Activated T-cell treated with anti-CD3 and anti-CD28 coated beads for 1 hour (primary cell): ENCODE results near the gene AMBP.

Experiments used
- DNase-seq: peaks from one replicate; pipeline ENCODE4 v3.0.0-alpha.2; 2020; ENCODE audit warnings: low read depth

The AMBP gene

DNA sequence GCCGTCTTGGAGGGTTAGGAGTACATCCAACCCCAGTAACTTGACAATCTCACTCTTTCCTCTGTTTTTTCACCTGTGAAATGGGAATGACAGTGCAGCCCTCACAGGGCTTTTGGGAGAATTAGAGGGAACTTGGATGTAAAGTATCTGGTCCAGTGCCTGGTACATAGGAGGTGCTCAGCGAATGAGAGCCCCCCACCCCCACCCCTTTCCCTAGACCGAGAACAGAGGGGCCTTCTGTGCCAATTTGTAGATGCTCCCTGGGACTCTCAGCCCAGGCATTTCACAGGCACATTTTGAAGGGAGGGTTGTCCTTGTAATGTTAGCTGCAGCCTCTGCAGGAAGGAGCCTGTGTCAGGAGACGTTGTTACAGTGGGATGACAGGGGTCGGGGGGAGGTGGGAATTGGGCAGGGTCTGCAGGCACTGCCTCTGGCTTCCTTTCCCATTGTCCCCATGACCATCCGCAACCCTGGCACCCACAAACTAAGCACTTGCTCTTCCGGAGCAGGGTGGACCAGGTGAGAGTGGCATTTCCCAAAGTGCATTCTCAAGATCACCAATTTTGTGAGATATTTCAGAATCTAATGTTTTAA lies 47.0 kb downstream of the AMBP start:
- DNase-seq: no peak

GRCh38 chr9:114030364-114030763 lies 47.7 kb downstream of the AMBP start:
- no peak for DNase-seq

GRCh38 chr9:114029311-114030170 lies 48.6 kb downstream of the AMBP start:
- no peak for DNase-seq

DNA sequence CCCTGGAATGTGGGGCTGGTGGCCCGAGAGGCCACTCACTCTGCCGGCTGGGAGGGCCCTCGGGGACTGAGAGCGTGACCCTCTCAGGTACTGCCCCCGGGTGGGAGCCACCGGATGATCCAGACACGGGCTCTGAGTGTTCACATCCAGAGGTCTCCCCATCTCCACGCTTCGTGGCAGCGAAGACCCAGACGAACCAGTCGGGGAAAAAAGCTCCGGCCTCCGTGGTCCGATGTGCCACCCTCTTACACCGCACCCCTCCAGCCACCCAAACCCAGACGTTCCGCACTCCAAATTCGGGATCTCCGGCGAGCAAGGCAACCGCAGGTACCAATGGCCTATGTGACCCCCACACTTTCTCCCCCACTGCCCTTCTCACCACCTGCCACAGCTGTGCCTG lies 49.5 kb downstream of the AMBP start:
- no peak for DNase-seq

- DNase-seq: no peak
Observed at GRCh38 chr9:114027863-114028465, 50.1 kb downstream of the AMBP start.

DNA sequence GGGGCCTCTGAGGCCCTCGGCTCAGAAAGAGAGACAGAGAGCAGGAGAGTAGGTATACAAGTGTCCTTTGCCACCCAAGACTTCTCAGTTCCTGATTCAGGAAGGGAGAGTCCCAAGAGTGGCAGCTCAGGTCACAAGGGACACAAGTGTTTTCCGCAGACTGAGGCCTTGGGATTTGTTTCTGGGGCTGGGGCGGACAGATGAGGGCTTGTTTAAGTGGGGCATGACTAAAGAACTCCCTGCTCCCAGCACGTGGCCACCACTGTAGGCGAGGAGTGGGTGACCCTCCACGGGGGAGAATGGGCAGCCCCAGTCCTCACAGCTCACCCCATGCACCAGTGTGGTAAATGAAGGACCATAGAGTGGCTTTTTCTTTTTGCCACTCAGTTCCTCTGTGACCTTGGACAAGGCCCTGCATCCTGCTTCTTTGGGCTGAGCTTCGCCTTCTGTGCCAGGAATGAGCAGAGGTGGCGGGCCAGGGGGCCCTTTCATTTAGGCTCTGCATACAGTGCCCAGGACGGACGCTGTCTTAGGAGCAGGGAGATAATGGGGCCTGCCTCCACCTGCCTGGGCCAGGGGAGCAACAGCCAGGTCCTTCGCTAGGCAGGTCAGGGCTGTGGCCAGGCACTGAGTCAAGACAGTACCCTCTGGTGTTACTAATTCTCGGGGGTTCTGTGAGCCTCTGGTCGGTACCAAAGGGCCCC lies 50.8 kb downstream of the AMBP start:
- DNase-seq: no peak

DNA sequence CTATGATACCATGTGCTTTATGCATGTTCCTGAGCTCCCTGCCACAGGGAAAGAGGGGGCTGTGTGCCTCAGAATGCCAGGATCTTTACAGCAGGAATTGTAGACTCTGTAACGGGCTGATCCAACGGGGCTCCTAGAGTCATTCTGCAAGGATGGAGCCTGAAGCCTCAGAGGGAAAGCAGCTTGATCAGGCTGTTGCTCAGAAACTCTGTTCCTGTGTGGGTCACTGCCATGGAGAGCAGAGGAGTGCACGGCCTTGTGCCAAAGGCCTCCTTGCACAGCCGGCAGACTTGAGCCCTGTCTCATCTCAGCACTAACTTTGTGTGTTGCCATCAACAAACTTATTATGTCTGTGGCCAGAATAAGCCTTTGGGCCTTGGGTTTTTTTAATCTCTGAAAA lies 51.8 kb downstream of the AMBP start:
- no peak for DNase-seq

DNA sequence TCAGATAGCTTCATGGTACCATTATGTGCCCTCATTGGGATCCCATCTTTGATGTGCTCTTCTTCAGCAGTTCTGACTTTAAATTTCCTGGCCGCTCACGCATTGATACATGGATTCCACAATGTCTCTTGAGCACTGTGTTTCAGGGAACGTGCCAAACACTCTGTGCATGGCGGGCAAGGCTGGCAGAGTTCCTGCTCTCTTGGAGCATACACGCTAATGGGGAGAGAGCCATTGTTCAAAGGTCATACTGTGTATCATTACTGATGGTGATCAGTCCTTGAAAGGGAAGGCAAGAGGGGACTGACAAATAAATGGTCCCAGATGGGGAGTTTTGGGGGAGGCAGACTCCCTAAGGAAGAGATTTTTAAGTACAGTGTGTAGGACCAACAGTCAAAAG lies 52.3 kb downstream of the AMBP start:
- no peak for DNase-seq

DNA sequence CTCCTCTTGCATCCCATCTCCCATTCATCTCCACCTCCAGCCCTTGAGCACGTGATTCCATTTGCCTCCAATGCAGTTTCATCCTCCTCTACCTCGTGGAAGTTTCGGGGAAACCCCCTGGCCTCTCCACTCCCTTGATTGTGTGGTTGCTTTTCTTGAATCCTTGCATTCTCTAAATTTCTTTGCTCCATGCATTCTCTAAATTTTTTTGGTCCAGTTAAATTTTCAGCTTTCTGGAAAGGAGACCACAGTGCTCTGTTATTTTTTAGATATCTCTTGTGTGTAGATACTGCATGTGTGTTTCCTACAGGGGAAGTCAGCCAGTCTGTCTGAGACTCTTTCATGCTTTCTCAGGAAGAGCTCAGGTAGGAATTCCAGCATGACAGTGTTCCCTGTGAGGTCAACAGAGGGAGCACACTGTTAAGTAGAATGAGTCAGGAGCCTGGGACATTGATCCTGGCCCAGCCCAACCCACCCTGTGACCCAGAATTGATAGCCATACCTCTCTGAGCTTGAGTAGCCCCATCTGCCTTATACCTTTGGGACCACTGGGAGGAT lies 52.8 kb downstream of the AMBP start:
- no peak for DNase-seq

- DNase-seq: no peak
Observed at GRCh38 chr9:114023961-114024360, 54.1 kb downstream of the AMBP start.

DNA sequence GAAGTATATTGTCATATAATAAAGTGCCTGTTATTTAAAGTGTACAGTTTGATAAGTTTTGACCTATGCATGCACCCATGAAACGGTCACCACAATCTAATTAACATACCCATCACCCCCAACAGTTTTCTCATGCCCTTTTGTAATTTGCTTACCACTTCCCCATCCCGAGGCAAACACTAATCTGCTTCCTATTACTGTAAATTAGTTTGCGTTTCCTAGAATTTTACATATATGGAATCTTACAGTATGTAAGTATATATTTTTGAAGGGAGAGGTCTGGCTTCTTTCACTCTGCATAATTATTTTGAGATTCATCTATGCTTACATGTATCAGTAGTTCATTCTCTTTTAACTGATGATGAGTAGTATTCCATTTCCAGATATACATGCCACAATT lies 56.5 kb downstream of the AMBP start:
- no peak for DNase-seq

DNA sequence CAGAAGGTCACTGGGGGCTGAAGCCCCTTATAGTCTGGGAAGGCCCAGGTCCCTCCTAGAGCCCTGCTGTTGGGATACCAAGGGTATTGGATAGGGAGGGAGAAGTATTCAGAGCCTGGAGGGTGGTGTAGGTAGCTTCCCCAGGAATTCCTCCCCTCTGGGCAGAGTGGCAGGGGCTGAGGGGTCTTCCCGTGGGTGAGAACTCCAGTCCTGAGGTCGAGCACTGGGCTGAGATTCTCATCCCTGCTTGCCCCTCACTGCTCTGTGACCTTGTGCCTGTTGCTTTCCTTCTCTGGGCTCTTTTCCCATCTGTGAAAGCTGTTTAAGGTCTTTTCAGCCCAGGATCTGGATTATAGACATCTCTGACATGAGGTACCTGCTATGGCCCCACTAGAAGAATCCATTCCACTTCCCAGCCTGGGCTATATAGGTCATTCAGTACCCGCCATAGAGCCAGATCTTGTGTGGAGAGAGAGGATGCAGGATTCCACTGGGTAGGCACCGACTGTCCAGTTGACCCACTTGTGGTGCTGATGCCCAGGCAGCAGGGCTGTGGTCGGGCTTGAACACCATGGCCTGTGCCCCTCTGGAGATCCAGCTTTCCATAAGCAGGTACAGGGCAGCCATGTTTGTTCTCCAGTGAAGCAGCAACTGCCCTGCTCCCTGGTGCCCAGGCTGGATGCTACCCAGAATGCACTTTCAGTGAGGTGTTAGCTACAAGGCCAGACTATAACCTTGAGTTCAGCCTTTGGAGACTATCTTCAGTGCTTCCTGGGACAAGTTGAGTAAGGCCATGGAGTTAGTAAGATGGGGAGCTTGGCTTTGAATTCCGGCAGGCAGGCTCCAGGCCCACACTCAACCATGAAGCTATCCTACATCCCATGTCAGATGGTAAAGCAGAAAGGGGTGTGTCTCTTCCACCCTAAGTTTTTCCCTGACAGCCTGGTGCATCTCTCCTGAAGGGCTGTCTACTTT lies 60.1 kb downstream of the AMBP start:
- DNase-seq: no peak

DNA sequence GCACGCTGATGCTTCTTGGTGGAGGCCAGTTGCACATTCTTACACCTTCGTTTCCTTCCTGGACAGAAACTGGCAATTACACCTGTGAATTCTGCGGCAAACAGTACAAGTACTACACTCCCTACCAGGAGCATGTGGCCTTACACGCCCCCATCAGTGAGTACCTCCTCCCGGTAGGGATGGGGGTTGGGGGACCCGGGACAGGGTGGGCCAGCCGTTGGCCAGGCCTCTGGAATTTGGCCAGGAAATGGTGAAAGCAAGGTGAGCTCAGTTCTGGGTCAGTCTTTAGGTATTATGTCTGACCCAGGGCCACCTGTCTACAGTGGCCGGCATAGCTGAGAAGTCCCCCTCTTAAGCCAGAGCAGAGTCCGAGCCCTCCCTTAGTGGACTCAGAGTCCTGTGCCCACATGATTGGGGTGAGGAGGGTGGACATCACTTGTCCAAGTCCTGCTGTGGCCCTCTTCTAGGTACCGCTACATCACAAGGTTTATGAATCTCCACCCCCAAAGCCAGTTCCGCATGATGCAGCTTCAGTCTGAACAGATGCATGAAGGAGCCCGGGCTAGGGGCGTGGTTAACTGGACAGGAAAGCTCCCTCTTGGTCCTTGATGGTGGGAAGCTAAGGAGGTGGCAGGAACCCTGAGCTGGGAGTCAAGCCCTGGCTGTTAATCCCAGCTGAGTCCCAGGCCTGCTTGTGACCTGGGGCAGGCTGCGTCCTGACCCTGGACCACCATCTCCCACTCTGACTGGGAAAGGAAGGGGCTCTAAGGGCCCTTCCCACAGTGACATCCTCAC lies 61.3 kb downstream of the AMBP start:
- DNase-seq: no peak

GRCh38 chr9:114016101-114016500 lies 62.0 kb downstream of the AMBP start:
- no peak for DNase-seq

- DNase-seq: no peak
Observed at GRCh38 chr9:114015607-114016006, 62.5 kb downstream of the AMBP start.

GRCh38 chr9:114014044-114014443 lies 64.1 kb downstream of the AMBP start:
- no peak for DNase-seq

GRCh38 chr9:114012126-114012525 lies 66.0 kb downstream of the AMBP start:
- no peak for DNase-seq

- no peak for DNase-seq
Observed at GRCh38 chr9:114011313-114011712, 66.8 kb downstream of the AMBP start.
